ENCODE measurements around the gene ARHGAP29.
A peak's percentile ranks its signal among the peaks of the same experiment; 100 is the strongest.

Gene ARHGAP29

DNA sequence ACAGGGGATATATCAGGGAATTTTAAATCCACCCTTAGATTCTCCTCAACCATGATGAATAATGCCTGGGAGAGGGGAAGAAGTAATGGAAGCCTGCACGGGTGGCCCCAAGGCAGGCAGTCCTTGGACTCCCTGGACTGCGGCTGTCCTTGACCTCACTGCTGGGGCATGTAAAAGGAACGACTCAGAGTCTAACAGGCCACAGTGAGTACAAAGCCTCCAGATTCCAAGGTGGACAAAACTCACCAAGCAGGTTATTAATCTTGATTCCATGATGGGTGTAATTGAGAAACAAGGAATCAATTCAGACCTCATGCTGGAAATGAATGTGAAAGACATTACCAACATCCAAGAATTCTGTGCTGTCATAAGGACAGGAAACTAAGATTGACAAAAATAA is 13.0 kb upstream of the ARHGAP29 start:
- Histone ChIP-seq H3K79me2 (ENCODE audit: insufficient read depth, low read depth) (no peaks in the 10 kb centered on the region), H3K9ac (no peak overlapping the region), H3K27ac (no peak overlapping the region), H3K4me2 (no peak overlapping the region), H3K27me3 (ENCODE audit: insufficient read depth, low read depth) (peaks cover 5% of the 10 kb centered on the region; the same call in 1 of the 2 replicates), H3K4me3 (IDR thresholded peaks at IDR 0.05; ENCODE audit: insufficient read depth, low read depth, low read length) (no peak overlapping the region), H3K36me3 (ENCODE audit: insufficient read depth) (no peaks in the 10 kb centered on the region), H4K20me1 (ENCODE audit: insufficient read depth) (no peaks in the 10 kb centered on the region), H3K4me1 (ENCODE audit: low read depth, poor library complexity, severe bottlenecking) (no peaks in the 10 kb centered on the region), H2AFZ (ENCODE audit: low read depth) (no peak overlapping the region)
- TF ChIP-seq, protein P1, sequence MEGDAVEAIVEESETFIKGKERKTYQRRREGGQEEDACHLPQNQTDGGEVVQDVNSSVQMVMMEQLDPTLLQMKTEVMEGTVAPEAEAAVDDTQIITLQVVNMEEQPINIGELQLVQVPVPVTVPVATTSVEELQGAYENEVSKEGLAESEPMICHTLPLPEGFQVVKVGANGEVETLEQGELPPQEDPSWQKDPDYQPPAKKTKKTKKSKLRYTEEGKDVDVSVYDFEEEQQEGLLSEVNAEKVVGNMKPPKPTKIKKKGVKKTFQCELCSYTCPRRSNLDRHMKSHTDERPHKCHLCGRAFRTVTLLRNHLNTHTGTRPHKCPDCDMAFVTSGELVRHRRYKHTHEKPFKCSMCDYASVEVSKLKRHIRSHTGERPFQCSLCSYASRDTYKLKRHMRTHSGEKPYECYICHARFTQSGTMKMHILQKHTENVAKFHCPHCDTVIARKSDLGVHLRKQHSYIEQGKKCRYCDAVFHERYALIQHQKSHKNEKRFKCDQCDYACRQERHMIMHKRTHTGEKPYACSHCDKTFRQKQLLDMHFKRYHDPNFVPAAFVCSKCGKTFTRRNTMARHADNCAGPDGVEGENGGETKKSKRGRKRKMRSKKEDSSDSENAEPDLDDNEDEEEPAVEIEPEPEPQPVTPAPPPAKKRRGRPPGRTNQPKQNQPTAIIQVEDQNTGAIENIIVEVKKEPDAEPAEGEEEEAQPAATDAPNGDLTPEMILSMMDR (conservative IDR thresholded peaks at IDR 0.05; ENCODE audit: low read depth, low read length) = no peak

DNA sequence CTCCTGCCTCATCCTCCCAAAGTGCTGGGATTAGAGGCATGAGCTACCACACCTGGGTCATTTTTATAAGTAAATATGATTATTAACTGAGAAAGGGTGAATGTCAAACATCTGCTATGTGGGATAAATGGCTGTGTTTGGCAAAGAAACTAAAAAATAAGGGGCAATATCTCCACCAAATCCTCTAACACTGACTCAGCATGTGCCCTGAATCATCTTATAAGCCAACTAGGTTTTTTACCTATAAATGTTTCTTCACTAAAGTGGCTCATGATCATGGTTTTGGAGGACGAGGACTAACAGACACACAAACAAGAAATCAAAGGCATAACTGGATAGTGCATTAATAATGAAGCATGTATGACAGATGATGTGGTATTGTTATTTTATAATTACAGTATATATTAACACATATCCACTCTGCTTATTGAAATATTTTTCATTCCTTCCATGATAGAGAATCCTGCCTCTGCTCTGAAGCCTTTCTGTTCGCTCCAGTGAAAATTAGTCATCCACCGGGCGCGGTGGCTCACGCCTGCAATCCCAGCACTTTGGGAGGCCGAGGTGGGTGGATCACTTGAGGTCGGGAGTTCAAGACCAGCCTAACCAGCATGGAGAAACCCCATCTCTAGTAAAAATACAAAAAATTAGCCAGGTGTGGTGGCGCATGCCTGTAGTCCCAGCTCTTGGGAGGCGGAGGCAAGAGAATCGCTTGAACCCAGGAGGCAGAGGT is 11.7 kb upstream of the ARHGAP29 start:
- TF ChIP-seq, protein P1 (conservative IDR thresholded peaks at IDR 0.05; ENCODE audit: low read depth, low read length) = no peak
- Histone ChIP-seq H3K79me2 (ENCODE audit: insufficient read depth, low read depth) (no peaks in the 10 kb centered on the region), H3K9ac (no peak overlapping the region), H3K27ac (no peak overlapping the region), H3K27me3 (ENCODE audit: insufficient read depth, low read depth) (peaks cover 5% of the 10 kb centered on the region; the same call in 1 of the 2 replicates), H3K4me1 (ENCODE audit: low read depth, poor library complexity, severe bottlenecking) (no peaks in the 10 kb centered on the region), H3K4me2 (no peak overlapping the region), H3K36me3 (ENCODE audit: insufficient read depth) (no peaks in the 10 kb centered on the region), H2AFZ (ENCODE audit: low read depth) (no peak overlapping the region), H3K4me3 (IDR thresholded peaks at IDR 0.05; ENCODE audit: insufficient read depth, low read depth, low read length) (no peak overlapping the region), H4K20me1 (ENCODE audit: insufficient read depth) (no peaks in the 10 kb centered on the region)

DNA sequence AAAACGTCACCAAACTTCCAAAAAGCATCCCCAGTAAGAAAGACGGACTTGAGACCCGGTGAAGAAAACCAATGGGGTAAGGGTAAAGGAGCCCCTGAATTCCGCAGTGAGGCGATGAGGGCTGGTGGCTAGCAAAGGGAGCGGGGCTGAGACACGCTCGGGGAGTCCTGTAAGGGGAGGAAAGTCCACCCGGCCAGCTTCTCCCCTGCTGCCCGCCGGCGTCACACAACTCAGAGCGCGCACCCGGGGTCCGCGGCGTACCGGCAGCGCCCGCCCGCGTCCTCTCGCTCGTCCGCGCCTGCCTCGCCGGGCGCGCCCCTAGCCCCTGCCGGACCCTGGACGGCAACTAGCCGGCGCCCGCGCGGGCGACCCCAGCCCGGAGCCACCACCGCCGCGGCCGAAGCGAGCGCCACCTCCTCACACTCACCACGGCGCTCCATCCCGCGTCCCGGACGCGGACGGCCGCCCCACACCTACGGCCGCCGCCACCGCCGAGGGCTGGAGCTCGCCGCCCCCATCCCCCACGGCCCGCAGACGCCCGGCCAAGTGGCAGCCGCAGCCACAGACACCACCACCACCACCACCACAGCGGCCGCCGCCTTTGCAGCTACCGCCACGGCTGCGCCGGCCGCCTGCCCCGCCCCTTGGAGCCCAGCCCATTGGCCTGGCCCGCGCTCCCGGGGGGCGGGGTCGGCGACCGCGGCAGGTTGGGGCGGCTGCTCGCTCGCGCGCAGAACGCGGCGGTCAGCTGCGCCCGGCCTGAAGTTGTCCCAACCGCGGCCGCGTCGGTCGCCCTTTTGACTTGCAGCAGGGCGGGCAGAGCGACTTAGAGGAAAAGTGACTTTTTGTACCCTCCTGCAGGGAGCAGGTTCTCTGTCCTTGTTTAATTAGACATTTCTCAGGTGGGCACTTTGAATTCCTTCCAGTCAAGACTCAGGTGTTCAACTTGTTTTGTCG is 10.0 kb upstream of the ARHGAP29 start:
- H3K4me3 ChIP-seq (IDR thresholded peaks at IDR 0.05; ENCODE audit: insufficient read depth, low read depth, low read length) = no peak overlapping the region
- H3K4me2 ChIP-seq = no peak overlapping the region; the same call in none of the 2 replicates
- H3K9ac ChIP-seq = no peak overlapping the region
- H3K36me3 ChIP-seq (ENCODE audit: insufficient read depth) = no peaks in the 10 kb centered on the region
- H3K27me3 ChIP-seq (ENCODE audit: insufficient read depth, low read depth) = peaks cover 5% of the 10 kb centered on the region; the same call in 1 of the 2 replicates
- H4K20me1 ChIP-seq (ENCODE audit: insufficient read depth) = no peaks in the 10 kb centered on the region
- peak overlapping the region; percentile 47 for H2AFZ ChIP-seq (ENCODE audit: low read depth)
- no peak overlapping the region for H3K27ac ChIP-seq
- TF ChIP-seq, protein P1 (conservative IDR thresholded peaks at IDR 0.05; ENCODE audit: low read depth, low read length) = no peak
- H3K79me2 ChIP-seq (ENCODE audit: insufficient read depth, low read depth) = no peaks in the 10 kb centered on the region
- H3K4me1 ChIP-seq (ENCODE audit: low read depth, poor library complexity, severe bottlenecking) = no peaks in the 10 kb centered on the region

DNA sequence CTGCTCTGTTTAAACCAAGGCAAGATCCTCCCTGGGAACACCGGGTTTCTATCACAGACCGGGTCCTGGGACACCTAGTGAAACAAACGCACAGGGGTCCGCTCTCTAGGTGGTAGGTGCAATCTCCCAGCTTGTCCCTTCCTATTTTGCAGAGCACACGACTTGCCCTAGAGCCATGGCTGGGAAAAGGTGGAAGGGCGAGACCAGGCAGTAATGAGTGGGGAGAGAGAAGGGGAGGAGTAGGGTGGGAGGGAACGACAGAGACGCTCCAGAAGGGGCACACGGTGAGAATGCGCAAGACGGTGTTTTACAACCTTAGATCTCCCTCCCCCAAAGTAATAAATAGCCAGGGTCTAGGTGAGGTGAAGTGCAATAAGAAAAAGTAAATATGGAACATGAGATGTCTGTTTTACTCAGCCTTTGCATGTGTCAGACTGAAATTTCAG is 9.3 kb upstream of the ARHGAP29 start:
- TF ChIP-seq, protein P1 (conservative IDR thresholded peaks at IDR 0.05; ENCODE audit: low read depth, low read length) = no peak
- Histone ChIP-seq H3K27me3 (ENCODE audit: insufficient read depth, low read depth) (peaks cover 5% of the 10 kb centered on the region; the same call in 1 of the 2 replicates), H3K4me1 (ENCODE audit: low read depth, poor library complexity, severe bottlenecking) (no peaks in the 10 kb centered on the region), H4K20me1 (ENCODE audit: insufficient read depth) (no peaks in the 10 kb centered on the region), H2AFZ (ENCODE audit: low read depth) (no peak overlapping the region), H3K79me2 (ENCODE audit: insufficient read depth, low read depth) (no peaks in the 10 kb centered on the region), H3K27ac (no peak overlapping the region), H3K36me3 (ENCODE audit: insufficient read depth) (no peaks in the 10 kb centered on the region), H3K4me2 (no peak overlapping the region; the same call in 1 of the 2 replicates), H3K9ac (no peak overlapping the region), H3K4me3 (IDR thresholded peaks at IDR 0.05; ENCODE audit: insufficient read depth, low read depth, low read length) (no peak overlapping the region)
